Measurements from ENCODE around the gene PLA2G15.

DNA sequence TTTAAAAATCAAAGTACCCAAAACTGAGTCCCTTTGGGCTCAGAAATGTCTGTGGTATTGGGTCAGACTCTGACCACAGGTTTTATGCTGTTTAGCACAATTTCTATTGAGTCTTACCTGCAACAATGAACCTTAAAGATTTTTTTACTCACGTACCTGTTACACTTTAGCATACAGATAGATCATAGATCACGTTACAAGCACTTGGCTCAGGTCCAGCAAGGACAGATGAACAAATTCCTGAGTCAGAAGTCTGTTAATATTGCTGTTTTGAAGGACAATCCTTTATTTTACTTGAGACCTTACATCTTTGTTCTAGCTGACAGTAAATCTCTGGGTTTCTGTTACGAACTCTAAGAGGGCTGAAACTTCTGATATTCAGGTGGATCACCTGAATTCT is 52.7 kb downstream of the PLA2G15 start:
- TF ChIP-seq, protein P1, sequence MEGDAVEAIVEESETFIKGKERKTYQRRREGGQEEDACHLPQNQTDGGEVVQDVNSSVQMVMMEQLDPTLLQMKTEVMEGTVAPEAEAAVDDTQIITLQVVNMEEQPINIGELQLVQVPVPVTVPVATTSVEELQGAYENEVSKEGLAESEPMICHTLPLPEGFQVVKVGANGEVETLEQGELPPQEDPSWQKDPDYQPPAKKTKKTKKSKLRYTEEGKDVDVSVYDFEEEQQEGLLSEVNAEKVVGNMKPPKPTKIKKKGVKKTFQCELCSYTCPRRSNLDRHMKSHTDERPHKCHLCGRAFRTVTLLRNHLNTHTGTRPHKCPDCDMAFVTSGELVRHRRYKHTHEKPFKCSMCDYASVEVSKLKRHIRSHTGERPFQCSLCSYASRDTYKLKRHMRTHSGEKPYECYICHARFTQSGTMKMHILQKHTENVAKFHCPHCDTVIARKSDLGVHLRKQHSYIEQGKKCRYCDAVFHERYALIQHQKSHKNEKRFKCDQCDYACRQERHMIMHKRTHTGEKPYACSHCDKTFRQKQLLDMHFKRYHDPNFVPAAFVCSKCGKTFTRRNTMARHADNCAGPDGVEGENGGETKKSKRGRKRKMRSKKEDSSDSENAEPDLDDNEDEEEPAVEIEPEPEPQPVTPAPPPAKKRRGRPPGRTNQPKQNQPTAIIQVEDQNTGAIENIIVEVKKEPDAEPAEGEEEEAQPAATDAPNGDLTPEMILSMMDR (IDR thresholded peaks at IDR 0.05) = no peak
- TF ChIP-seq YY1 (IDR thresholded peaks at IDR 0.05; ENCODE audit: low read depth) (no peak), POLR2AphosphoS5 (IDR thresholded peaks at IDR 0.05; ENCODE audit: low read depth, low read length) (no peak), RFX5 (IDR thresholded peaks at IDR 0.05; ENCODE audit: low read length) (no peak), FOXM1 (IDR thresholded peaks at IDR 0.05; ENCODE audit: low read depth) (no peak), MXI1 (IDR thresholded peaks at IDR 0.05; ENCODE audit: low read depth, low read length) (no peak), NFIC (IDR thresholded peaks at IDR 0.05; ENCODE audit: borderline replicate concordance) (peak; percentile 40), CHD2 (IDR thresholded peaks at IDR 0.05; ENCODE audit: low read length, partially characterized antibody) (no peak), RAD21 (IDR thresholded peaks at IDR 0.05; ENCODE audit: low read length) (no peak), EP300 (IDR thresholded peaks at IDR 0.05; ENCODE audit: borderline replicate concordance in 1 of 2, low read depth in 1 of 2, low read length in 1 of 2) (no peak)
- TF ChIP-seq, protein P2, sequence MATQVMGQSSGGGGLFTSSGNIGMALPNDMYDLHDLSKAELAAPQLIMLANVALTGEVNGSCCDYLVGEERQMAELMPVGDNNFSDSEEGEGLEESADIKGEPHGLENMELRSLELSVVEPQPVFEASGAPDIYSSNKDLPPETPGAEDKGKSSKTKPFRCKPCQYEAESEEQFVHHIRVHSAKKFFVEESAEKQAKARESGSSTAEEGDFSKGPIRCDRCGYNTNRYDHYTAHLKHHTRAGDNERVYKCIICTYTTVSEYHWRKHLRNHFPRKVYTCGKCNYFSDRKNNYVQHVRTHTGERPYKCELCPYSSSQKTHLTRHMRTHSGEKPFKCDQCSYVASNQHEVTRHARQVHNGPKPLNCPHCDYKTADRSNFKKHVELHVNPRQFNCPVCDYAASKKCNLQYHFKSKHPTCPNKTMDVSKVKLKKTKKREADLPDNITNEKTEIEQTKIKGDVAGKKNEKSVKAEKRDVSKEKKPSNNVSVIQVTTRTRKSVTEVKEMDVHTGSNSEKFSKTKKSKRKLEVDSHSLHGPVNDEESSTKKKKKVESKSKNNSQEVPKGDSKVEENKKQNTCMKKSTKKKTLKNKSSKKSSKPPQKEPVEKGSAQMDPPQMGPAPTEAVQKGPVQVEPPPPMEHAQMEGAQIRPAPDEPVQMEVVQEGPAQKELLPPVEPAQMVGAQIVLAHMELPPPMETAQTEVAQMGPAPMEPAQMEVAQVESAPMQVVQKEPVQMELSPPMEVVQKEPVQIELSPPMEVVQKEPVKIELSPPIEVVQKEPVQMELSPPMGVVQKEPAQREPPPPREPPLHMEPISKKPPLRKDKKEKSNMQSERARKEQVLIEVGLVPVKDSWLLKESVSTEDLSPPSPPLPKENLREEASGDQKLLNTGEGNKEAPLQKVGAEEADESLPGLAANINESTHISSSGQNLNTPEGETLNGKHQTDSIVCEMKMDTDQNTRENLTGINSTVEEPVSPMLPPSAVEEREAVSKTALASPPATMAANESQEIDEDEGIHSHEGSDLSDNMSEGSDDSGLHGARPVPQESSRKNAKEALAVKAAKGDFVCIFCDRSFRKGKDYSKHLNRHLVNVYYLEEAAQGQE (IDR thresholded peaks at IDR 0.05; ENCODE audit: low read depth, low read length) = no peak
- TF ChIP-seq, protein P3, sequence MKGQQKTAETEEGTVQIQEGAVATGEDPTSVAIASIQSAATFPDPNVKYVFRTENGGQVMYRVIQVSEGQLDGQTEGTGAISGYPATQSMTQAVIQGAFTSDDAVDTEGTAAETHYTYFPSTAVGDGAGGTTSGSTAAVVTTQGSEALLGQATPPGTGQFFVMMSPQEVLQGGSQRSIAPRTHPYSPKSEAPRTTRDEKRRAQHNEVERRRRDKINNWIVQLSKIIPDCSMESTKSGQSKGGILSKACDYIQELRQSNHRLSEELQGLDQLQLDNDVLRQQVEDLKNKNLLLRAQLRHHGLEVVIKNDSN (IDR thresholded peaks at IDR 0.05; ENCODE audit: borderline replicate concordance, low read depth) = no peak
